GM23338 (cell line): ENCODE data around the gene CABCOCO1. TPM values are rescaled to one million over a fixed set of nuclear protein-coding genes. Genes with fewer than 3 reads are reported as not detected.

Experiments used
- ATAC-seq: fragments of 200-7000 bp; cut with Tn5 transposase; 3 replicates; pipeline ENCODE4 v1.9.1; 2020
- DNase-seq: peaks from one replicate; pipeline ENCODE4 v3.0.0-alpha.2; 2015; ENCODE audit warnings: low spot score
- H2AFZ ChIP-seq: fragments of 200-600 bp; sonication (generic); 2 replicates; pipeline ENCODE4 v1.8.0; 2016; ENCODE audit warnings: antibody characterized with exemption, mild to moderate bottlenecking, moderate library complexity
- H3F3A ChIP-seq: fragments of 200-600 bp; sonication (generic); replicated peaks from 2 replicates; pipeline ENCODE4 v1.8.0; 2017; ENCODE audit warnings: antibody characterized with exemption, mixed run types, low read depth
- H3K27ac ChIP-seq: fragments of 200-600 bp; sonication (generic); 2 replicates; pipeline ENCODE4 v1.6.1; 2016; ENCODE audit warnings: low read depth
- H3K27me3 ChIP-seq: fragments of 200-600 bp; sonication (generic); 2 replicates; pipeline ENCODE4 v1.8.0; 2016; ENCODE audit warnings: mild to moderate bottlenecking, mixed run types, moderate library complexity; ENCODE audit not compliant: insufficient read depth
- H3K36me3 ChIP-seq: fragments of 200-600 bp; sonication (generic); 2 replicates; pipeline ENCODE4 v1.8.0; 2016; ENCODE audit warnings: mild to moderate bottlenecking; ENCODE audit not compliant: insufficient read depth
- H3K4me1 ChIP-seq: fragments of 200-600 bp; sonication (generic); 2 replicates; pipeline ENCODE4 v1.8.0; 2016; ENCODE audit warnings: mild to moderate bottlenecking, moderate library complexity; ENCODE audit not compliant: insufficient read depth
- H3K4me2 ChIP-seq: fragments of 200-600 bp; sonication (generic); 2 replicates; pipeline ENCODE4 v1.7.1; 2017; ENCODE audit warnings: mixed run types
- H3K4me3 ChIP-seq: fragments of 200-600 bp; sonication (generic); 2 replicates; pipeline ENCODE4 v1.6.1; 2016; ENCODE audit warnings: mixed run types
- H3K79me2 ChIP-seq: fragments of 200-600 bp; sonication (generic); replicated peaks from 2 replicates; pipeline ENCODE4 v1.8.0; 2017; ENCODE audit warnings: mild to moderate bottlenecking; ENCODE audit not compliant: insufficient read depth
- H3K9me2 ChIP-seq: fragments of 200-600 bp; sonication (generic); 2 replicates; pipeline ENCODE4 v1.8.0; 2017; ENCODE audit not compliant: insufficient read depth
- H4K20me1 ChIP-seq: fragments of 200-600 bp; sonication (generic); replicated peaks from 2 replicates; pipeline ENCODE4 v1.8.0; 2017; ENCODE audit warnings: mild to moderate bottlenecking; ENCODE audit not compliant: insufficient read depth
- H3K27ac Mint-ChIP-seq: 2 replicates; pipeline ENCODE4 v1.8.0; 2020; ENCODE audit warnings: inconsistent platforms, mild to moderate bottlenecking, moderate library complexity, mixed read lengths
- H3K27me3 Mint-ChIP-seq: 3 replicates; pipeline ENCODE4 v1.8.0; 2022; ENCODE audit warnings: low read depth, mild to moderate bottlenecking, moderate library complexity, mixed read lengths, inconsistent platforms; ENCODE audit not compliant: insufficient read depth, poor library complexity
- H3K36me3 Mint-ChIP-seq: 3 replicates; pipeline ENCODE4 v1.8.0; 2021; ENCODE audit warnings: low read depth, mild to moderate bottlenecking, inconsistent platforms, moderate library complexity, mixed read lengths
- H3K4me1 Mint-ChIP-seq: 3 replicates; pipeline ENCODE4 v1.8.0; 2020; ENCODE audit warnings: mild to moderate bottlenecking, inconsistent platforms, mixed read lengths
- H3K4me3 Mint-ChIP-seq: 3 replicates; pipeline ENCODE4 v1.8.0; 2021; ENCODE audit warnings: moderate library complexity, mild to moderate bottlenecking, inconsistent platforms, mixed read lengths
- H3K9me3 Mint-ChIP-seq: 3 replicates; pipeline ENCODE4 v1.8.0; 2020; ENCODE audit warnings: moderate library complexity, mild to moderate bottlenecking, inconsistent platforms, mixed read lengths
- CREB1 ChIP-seq: fragments of 250-450 bp; sonication (Bioruptor Pico); IDR thresholded peaks from 2 replicates; pipeline ENCODE4 v1.5.0; 2020; ENCODE audit warnings: low read depth, mild to moderate bottlenecking, moderate library complexity
- EZH2 ChIP-seq: fragments of 200-600 bp; sonication (generic); IDR thresholded peaks from one replicate; pipeline ENCODE4 v1.8.0; 2017; ENCODE audit warnings: antibody characterized with exemption, mild to moderate bottlenecking, low read depth; ENCODE audit not compliant: unreplicated experiment
- JUNB ChIP-seq: IDR thresholded peaks from one replicate; pipeline ENCODE4 v1.6.1; 2016; ENCODE audit warnings: antibody characterized with exemption; ENCODE audit not compliant: unreplicated experiment
- NANOG ChIP-seq: IDR thresholded peaks from 2 replicates; pipeline ENCODE4 v1.6.1; 2016; ENCODE audit warnings: antibody characterized with exemption, borderline replicate concordance
- POLR2AphosphoS5 ChIP-seq: IDR thresholded peaks from 2 replicates; pipeline ENCODE4 v1.6.1; 2016; ENCODE audit warnings: antibody characterized with exemption, low read depth
- STAT1 ChIP-seq: IDR thresholded peaks from one replicate; pipeline ENCODE4 v1.6.1; 2016; ENCODE audit warnings: antibody characterized with exemption; ENCODE audit not compliant: unreplicated experiment
- polyA plus RNA-seq: library from polyadenylated mRNA; unstranded; fragments of >200 nt; fragmentation: Nextera tagmentation; extraction: Ambion mirVana; gene quantifications from 2 replicates; pipeline ENCODE4 v1.2.1, GENCODE V29; 2016
- total RNA-seq: library from RNA; depleted of rRNA; stranded (reverse); fragments of >200 nt; shearing (Covaris generic); gene quantifications from 2 replicates; pipeline ENCODE4 v1.2.3, GENCODE V29; 2014
- TF ChIP-seq, protein P1 (sequence below), 2 experiments: fragments of 200-600 bp in 1 of 2; sonication (generic) in 1 of 2; conservative IDR thresholded peaks; 2 replicates each; pipeline versions ENCODE4 v1.5.1 to v1.6.1; 2016 to 2017; ENCODE audit warnings: antibody characterized with exemption in 2 of 2, low read depth in 2 of 2, mild to moderate bottlenecking in 2 of 2, moderate library complexity in 1 of 2
- TF ChIP-seq, protein P2 (sequence below): fragments of 250-450 bp; sonication (Bioruptor Pico); IDR thresholded peaks from 2 replicates; pipeline ENCODE4 v1.5.0; 2020; ENCODE audit warnings: mild to moderate bottlenecking, moderate library complexity
- TF ChIP-seq, protein P3 (sequence below): IDR thresholded peaks from one replicate; pipeline ENCODE4 v1.6.1; 2018; ENCODE audit warnings: antibody characterized with exemption; ENCODE audit not compliant: unreplicated experiment

Gene CABCOCO1
- total and polyA plus RNA-seq, 2 experiments from 2014 or later: not detected

DNA sequence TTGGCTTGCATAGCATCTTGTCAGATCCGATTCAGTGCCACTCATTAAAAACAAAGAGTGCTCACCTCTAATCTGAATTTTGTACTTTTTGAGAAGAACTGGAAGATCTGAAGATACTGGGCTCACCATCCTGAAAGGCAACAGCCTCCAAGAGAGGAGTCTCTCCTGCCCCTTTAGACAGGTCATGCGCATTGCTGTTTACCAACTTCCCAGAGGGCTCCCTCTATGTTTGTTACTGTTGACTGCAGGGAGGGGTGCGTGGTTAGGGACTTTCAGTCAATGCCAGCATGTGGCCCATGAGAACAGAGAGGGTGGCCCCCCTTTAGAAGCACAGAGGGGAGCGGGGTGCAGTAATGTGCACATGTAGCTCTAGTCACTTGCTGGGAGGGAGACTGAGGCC is 33.2 kb upstream of the CABCOCO1 start:
- H3K9me2 ChIP-seq: no peaks in the 10 kb centered on the region
- Mint-ChIP-seq H3K4me1 (peaks cover 13% of the 10 kb centered on the region), H3K27ac (no peak overlapping the region), H3K27me3 (no peaks in the 10 kb centered on the region), H3K36me3 (no peaks in the 10 kb centered on the region), H3K9me3 (no peaks in the 10 kb centered on the region), H3K4me3 (no peak overlapping the region)
- no peaks in the 10 kb centered on the region for H4K20me1 ChIP-seq
- no peak overlapping the region for H3K4me3 ChIP-seq
- H3K4me2 ChIP-seq: no peak overlapping the region
- H3K27ac ChIP-seq: no peak overlapping the region
- TF ChIP-seq, protein P1, sequence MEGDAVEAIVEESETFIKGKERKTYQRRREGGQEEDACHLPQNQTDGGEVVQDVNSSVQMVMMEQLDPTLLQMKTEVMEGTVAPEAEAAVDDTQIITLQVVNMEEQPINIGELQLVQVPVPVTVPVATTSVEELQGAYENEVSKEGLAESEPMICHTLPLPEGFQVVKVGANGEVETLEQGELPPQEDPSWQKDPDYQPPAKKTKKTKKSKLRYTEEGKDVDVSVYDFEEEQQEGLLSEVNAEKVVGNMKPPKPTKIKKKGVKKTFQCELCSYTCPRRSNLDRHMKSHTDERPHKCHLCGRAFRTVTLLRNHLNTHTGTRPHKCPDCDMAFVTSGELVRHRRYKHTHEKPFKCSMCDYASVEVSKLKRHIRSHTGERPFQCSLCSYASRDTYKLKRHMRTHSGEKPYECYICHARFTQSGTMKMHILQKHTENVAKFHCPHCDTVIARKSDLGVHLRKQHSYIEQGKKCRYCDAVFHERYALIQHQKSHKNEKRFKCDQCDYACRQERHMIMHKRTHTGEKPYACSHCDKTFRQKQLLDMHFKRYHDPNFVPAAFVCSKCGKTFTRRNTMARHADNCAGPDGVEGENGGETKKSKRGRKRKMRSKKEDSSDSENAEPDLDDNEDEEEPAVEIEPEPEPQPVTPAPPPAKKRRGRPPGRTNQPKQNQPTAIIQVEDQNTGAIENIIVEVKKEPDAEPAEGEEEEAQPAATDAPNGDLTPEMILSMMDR (conservative IDR thresholded peaks at IDR 0.05; ENCODE audit: low read depth in 2 of 2): peak; percentile 26 to 31; a peak in 3 of 4 replicates
- TF ChIP-seq CREB1 (CRISPR knock-in tag): no peak
- H2AFZ ChIP-seq: no peak overlapping the region
- no peaks in the 10 kb centered on the region for H3K79me2 ChIP-seq
- H3K4me1 ChIP-seq: peaks cover 14% of the 10 kb centered on the region
- no peaks in the 10 kb centered on the region for H3F3A ChIP-seq
- H3K36me3 ChIP-seq: no peaks in the 10 kb centered on the region
- no peaks in the 10 kb centered on the region for H3K27me3 ChIP-seq
- DNase-seq (peak; percentile 29), ATAC-seq (peak; percentile 58)

DNA sequence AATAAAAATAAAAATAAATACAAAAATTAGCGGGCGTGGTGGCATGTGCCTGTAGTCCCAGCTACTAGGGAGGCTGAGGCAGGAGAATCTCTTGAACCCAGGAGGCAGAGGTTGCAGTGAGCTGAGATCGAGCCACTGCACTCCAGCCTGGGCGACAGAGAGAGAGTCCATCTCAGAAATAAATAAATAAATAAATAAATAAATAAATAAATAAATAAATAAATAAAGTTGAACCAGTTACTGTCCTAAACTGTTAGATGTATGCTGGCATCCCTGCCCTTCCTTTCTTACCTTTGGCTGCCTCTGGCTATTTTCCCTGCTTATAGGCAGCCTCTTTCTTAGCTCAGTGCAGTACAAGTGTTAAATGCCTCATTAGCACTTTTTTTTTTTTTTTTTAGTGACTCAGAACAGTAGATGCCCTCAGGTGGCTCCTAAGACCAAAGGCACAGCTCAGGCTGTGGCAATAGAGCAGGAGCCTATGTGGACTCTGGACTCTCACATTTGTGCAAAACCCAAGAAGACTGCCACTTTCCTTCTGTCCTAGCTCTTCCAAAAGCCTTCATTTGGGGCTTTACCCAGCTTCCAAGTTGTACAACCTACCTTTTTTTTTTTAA is 30.6 kb upstream of the CABCOCO1 start:
- Mint-ChIP-seq H3K4me1 (peaks cover 13% of the 10 kb centered on the region), H3K27ac (no peak overlapping the region), H3K36me3 (no peaks in the 10 kb centered on the region), H3K4me3 (no peak overlapping the region), H3K9me3 (no peaks in the 10 kb centered on the region), H3K27me3 (no peaks in the 10 kb centered on the region)
- DNase-seq (no peak), ATAC-seq (no peak; the same call in 2 of the 3 replicates)
- Histone ChIP-seq H2AFZ (no peak overlapping the region), H3F3A (no peaks in the 10 kb centered on the region), H4K20me1 (no peaks in the 10 kb centered on the region), H3K9me2 (no peaks in the 10 kb centered on the region; the same call in 1 of the 2 replicates), H3K4me3 (no peak overlapping the region), H3K27ac (no peak overlapping the region), H3K4me1 (peaks cover 14% of the 10 kb centered on the region), H3K36me3 (no peaks in the 10 kb centered on the region), H3K4me2 (no peak overlapping the region), H3K79me2 (no peaks in the 10 kb centered on the region), H3K27me3 (no peaks in the 10 kb centered on the region)
- TF ChIP-seq POLR2AphosphoS5: no peak
- TF ChIP-seq, protein P2, sequence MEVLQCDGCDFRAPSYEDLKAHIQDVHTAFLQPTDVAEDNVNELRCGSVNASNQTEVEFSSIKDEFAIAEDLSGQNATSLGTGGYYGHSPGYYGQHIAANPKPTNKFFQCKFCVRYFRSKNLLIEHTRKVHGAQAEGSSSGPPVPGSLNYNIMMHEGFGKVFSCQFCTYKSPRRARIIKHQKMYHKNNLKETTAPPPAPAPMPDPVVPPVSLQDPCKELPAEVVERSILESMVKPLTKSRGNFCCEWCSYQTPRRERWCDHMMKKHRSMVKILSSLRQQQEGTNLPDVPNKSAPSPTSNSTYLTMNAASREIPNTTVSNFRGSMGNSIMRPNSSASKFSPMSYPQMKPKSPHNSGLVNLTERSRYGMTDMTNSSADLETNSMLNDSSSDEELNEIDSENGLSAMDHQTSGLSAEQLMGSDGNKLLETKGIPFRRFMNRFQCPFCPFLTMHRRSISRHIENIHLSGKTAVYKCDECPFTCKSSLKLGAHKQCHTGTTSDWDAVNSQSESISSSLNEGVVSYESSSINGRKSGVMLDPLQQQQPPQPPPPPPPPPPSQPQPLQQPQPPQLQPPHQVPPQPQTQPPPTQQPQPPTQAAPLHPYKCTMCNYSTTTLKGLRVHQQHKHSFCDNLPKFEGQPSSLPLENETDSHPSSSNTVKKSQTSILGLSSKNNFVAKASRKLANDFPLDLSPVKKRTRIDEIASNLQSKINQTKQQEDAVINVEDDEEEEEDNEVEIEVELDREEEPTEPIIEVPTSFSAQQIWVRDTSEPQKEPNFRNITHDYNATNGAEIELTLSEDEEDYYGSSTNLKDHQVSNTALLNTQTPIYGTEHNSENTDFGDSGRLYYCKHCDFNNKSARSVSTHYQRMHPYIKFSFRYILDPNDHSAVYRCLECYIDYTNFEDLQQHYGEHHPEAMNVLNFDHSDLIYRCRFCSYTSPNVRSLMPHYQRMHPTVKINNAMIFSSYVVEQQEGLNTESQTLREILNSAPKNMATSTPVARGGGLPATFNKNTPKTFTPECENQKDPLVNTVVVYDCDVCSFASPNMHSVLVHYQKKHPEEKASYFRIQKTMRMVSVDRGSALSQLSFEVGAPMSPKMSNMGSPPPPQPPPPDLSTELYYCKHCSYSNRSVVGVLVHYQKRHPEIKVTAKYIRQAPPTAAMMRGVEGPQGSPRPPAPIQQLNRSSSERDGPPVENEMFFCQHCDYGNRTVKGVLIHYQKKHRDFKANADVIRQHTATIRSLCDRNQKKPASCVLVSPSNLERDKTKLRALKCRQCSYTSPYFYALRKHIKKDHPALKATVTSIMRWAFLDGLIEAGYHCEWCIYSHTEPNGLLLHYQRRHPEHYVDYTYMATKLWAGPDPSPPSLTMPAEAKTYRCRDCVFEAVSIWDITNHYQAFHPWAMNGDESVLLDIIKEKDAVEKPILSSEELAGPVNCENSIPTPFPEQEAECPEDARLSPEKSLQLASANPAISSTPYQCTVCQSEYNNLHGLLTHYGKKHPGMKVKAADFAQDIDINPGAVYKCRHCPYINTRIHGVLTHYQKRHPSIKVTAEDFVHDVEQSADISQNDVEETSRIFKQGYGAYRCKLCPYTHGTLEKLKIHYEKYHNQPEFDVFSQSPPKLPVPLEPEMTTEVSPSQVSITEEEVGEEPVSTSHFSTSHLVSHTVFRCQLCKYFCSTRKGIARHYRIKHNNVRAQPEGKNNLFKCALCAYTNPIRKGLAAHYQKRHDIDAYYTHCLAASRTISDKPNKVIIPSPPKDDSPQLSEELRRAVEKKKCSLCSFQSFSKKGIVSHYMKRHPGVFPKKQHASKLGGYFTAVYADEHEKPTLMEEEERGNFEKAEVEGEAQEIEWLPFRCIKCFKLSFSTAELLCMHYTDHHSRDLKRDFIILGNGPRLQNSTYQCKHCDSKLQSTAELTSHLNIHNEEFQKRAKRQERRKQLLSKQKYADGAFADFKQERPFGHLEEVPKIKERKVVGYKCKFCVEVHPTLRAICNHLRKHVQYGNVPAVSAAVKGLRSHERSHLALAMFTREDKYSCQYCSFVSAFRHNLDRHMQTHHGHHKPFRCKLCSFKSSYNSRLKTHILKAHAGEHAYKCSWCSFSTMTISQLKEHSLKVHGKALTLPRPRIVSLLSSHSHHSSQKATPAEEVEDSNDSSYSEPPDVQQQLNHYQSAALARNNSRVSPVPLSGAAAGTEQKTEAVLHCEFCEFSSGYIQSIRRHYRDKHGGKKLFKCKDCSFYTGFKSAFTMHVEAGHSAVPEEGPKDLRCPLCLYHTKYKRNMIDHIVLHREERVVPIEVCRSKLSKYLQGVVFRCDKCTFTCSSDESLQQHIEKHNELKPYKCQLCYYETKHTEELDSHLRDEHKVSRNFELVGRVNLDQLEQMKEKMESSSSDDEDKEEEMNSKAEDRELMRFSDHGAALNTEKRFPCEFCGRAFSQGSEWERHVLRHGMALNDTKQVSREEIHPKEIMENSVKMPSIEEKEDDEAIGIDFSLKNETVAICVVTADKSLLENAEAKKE (CRISPR knock-in tag): no peak
- no peak for TF ChIP-seq JUNB
- TF ChIP-seq STAT1: no peak
- TF ChIP-seq NANOG: no peak
- TF ChIP-seq, protein P3, sequence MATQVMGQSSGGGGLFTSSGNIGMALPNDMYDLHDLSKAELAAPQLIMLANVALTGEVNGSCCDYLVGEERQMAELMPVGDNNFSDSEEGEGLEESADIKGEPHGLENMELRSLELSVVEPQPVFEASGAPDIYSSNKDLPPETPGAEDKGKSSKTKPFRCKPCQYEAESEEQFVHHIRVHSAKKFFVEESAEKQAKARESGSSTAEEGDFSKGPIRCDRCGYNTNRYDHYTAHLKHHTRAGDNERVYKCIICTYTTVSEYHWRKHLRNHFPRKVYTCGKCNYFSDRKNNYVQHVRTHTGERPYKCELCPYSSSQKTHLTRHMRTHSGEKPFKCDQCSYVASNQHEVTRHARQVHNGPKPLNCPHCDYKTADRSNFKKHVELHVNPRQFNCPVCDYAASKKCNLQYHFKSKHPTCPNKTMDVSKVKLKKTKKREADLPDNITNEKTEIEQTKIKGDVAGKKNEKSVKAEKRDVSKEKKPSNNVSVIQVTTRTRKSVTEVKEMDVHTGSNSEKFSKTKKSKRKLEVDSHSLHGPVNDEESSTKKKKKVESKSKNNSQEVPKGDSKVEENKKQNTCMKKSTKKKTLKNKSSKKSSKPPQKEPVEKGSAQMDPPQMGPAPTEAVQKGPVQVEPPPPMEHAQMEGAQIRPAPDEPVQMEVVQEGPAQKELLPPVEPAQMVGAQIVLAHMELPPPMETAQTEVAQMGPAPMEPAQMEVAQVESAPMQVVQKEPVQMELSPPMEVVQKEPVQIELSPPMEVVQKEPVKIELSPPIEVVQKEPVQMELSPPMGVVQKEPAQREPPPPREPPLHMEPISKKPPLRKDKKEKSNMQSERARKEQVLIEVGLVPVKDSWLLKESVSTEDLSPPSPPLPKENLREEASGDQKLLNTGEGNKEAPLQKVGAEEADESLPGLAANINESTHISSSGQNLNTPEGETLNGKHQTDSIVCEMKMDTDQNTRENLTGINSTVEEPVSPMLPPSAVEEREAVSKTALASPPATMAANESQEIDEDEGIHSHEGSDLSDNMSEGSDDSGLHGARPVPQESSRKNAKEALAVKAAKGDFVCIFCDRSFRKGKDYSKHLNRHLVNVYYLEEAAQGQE: no peak
- TF ChIP-seq CREB1 (CRISPR knock-in tag): no peak
- no peak for TF ChIP-seq EZH2
